Measurements from ENCODE around the gene SLC29A4. TPM values are rescaled to one million over a fixed set of nuclear protein-coding genes. Genes with fewer than 3 reads are reported as not detected.

SLC29A4 gene, protein sequence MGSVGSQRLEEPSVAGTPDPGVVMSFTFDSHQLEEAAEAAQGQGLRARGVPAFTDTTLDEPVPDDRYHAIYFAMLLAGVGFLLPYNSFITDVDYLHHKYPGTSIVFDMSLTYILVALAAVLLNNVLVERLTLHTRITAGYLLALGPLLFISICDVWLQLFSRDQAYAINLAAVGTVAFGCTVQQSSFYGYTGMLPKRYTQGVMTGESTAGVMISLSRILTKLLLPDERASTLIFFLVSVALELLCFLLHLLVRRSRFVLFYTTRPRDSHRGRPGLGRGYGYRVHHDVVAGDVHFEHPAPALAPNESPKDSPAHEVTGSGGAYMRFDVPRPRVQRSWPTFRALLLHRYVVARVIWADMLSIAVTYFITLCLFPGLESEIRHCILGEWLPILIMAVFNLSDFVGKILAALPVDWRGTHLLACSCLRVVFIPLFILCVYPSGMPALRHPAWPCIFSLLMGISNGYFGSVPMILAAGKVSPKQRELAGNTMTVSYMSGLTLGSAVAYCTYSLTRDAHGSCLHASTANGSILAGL
- total RNA-seq (2021; fragmentation: NEBNext Ultra II Directional; extraction: Animal tissue kit (Norgen Biotek cat#: 25700)), result 6.9 and 8.5 TPM in 2 replicates
- 15.1 and 20.2 TPM in 2 replicates for polyA plus RNA-seq (2011; rRNA removed)
- polyA plus RNA-seq (2011; cell fraction: cytosol; rRNA removed), result 9.7 TPM
- 24.3 TPM for polyA plus RNA-seq (2011; cell fraction: nucleus; rRNA removed)
- 6.1 to 13.9 TPM (median 11.1 TPM) in 4 replicates for polyA plus RNA-seq (2012, experiment 1 of 2)
- 7.8 TPM for polyA plus RNA-seq (2012, experiment 2 of 2)
- polyA plus RNA-seq (2013, experiment 1 of 2), result 8.0 TPM
- 8.1 TPM for polyA plus RNA-seq (2013, experiment 2 of 2)
- 13.6 and 20.2 TPM in 2 replicates for polyA minus RNA-seq (2011; rRNA and poly(A)+ RNA removed)
- polyA minus RNA-seq (2011; cell fraction: cytosol; rRNA and poly(A)+ RNA removed), result 5.2 TPM
- 8.6 TPM for polyA minus RNA-seq (2011; cell fraction: nucleus; rRNA and poly(A)+ RNA removed)
- long read RNA-seq, experiment 1, partial matches to known transcripts, result 5 of 7 reads
- long read RNA-seq, experiment 1, other reads (novel, unspliced or antisense), result 1 of 7 reads
- long read RNA-seq, experiment 2, result 0 reads

- Histone ChIP-seq H3K18ac (ENCODE audit: extremely low read depth, low read length) (no peak within 1 kb of the TSS; the same call in 1 of the 2 replicates), H3K36me3 (ENCODE audit: control insufficient read depth in 2 of 4, insufficient read depth in 4 of 4, low read length in 3 of 4) (no peaks in the 10 kb centered on the region; a peak in 1 of 8 replicates), H4K91ac (replicated peaks; ENCODE audit: insufficient read length, low read length) (peak within 1 kb of the TSS; percentile 8), H3K79me1 (ENCODE audit: low read depth, low read length) (no peaks in the 10 kb centered on the region), H3K27ac (ENCODE audit: low read depth, low read length) (no peak within 1 kb of the TSS), H3K4me1 (replicated peaks in 1 of 4; ENCODE audit: control insufficient read depth in 3 of 4, insufficient read depth in 4 of 4, low read length in 3 of 4) (peaks cover 0 to 3% (median 3%) of the 10 kb centered on the region in 4 experiments; a peak in 5 of 7 replicates), H2BK20ac (ENCODE audit: low read length) (0 out of 2 replicates have a peak within 1 kb of the TSS, but pooled peaks have one; percentile 72), H4K20me1 (replicated peaks in 1 of 2; ENCODE audit: control insufficient read depth in 1 of 2, insufficient read depth in 2 of 2, low read length in 2 of 2) (peaks cover 0 to 1% of the 10 kb centered on the region in 2 experiments), H3K4me3 (ENCODE audit: extremely low read depth in 1 of 4, insufficient read depth in 2 of 4, low read depth in 3 of 4, low read length in 4 of 4) (peak within 1 kb of the TSS; percentile 40 to 72 (median 44)), H2BK5ac (ENCODE audit: low read depth, low read length) (no peak within 1 kb of the TSS), H2AFZ (ENCODE audit: low read length) (no peak within 1 kb of the TSS), H3K4ac (replicated peaks; ENCODE audit: insufficient read length, low read depth, low read length) (no peak within 1 kb of the TSS), H3K23ac (ENCODE audit: insufficient read length) (no peak within 1 kb of the TSS), H4K8ac (ENCODE audit: extremely low read depth, insufficient read depth, low read length) (no peak within 1 kb of the TSS), H3K27me3 (replicated peaks in 1 of 4; ENCODE audit: control insufficient read depth in 3 of 4, extremely low read depth in 1 of 4, insufficient read depth in 3 of 4, low read length in 3 of 4) (peaks cover 0 to 16% (median 11%) of the 10 kb centered on the region in 4 experiments; a peak in 6 of 7 replicates), H2AK5ac (ENCODE audit: low read depth, low read length) (no peak within 1 kb of the TSS), H2BK12ac (ENCODE audit: low read depth, low read length) (peak within 1 kb of the TSS; percentile 60; the same call in 1 of the 2 replicates), H3K56ac (replicated peaks; ENCODE audit: insufficient read length, low read depth, low read length) (no peak within 1 kb of the TSS), H3K23me2 (ENCODE audit: low read depth, low read length) (peaks cover 5% of the 10 kb centered on the region; the same call in 1 of the 2 replicates), H3K9me3 (ENCODE audit: insufficient read depth in 2 of 2, low read depth in 1 of 2, low read length in 1 of 2) (no peaks in the 10 kb centered on the region), H2BK15ac (ENCODE audit: low read length) (peak within 1 kb of the TSS; percentile 97; the same call in 1 of the 2 replicates), H4K5ac (ENCODE audit: insufficient read length, low read depth, low read length) (no peak within 1 kb of the TSS), H3K14ac (ENCODE audit: insufficient read length) (no peak within 1 kb of the TSS), H3K9ac (replicated peaks in 1 of 4; ENCODE audit: extremely low read depth in 1 of 4, low read depth in 3 of 4, low read length in 3 of 4) (no peak within 1 kb of the TSS), H3K4me2 (ENCODE audit: insufficient read depth in 1 of 2, low read depth in 2 of 2, low read length in 2 of 2) (peak within 1 kb of the TSS; percentile 36 to 73; a peak in 3 of 4 replicates), H3K79me2 (ENCODE audit: control insufficient read depth in 1 of 2, insufficient read depth in 2 of 2, low read length in 2 of 2) (no peaks in the 10 kb centered on the region), H2BK120ac (replicated peaks; ENCODE audit: low read depth, low read length) (no peak within 1 kb of the TSS)
- FAIRE-seq, result no peak
- WGBS, 2 experiments (ENCODE audit: extremely low coverage in 1 of 2, insufficient coverage in 1 of 2, insufficient read length in 1 of 2, insufficient replicate concordance in 2 of 2, low coverage in 1 of 2, low lambda C conversion rate in 2 of 2, missing lambda C conversion rate in 1 of 2), result no CpG with 5 or more reads among the region's 69 CpGs
- no peak for DNase-seq (ENCODE audit: low read depth in 1 of 2, low spot score in 2 of 2)
- POLR2A ChIA-PET (ENCODE audit: partially characterized antibody), result interaction anchor here (1.1 kb wide), 1 partner anchor 42 kb away, joined by 3 read pairs; no protein-coding TSS in a partner anchor
- CTCF ChIA-PET (ENCODE audit: partially characterized antibody), result interaction anchor here (0.8 kb wide), 1 partner anchor 42 kb away, joined by 3 read pairs; no protein-coding TSS in a partner anchor
- TF ChIP-seq ZNF274 (IDR thresholded peaks at IDR 0.05; ENCODE audit: borderline replicate concordance, extremely low read depth, low read length) (no peak), SUZ12 (IDR thresholded peaks at IDR 0.05; ENCODE audit: low read length) (peak; percentile 7; the same call in 1 of the 2 replicates), KDM1A (IDR thresholded peaks at IDR 0.05; ENCODE audit: borderline replicate concordance, low read length) (peak; percentile 19; the same call in 1 of the 2 replicates), MAFK (IDR thresholded peaks at IDR 0.05; ENCODE audit: low read depth, low read length) (no peak), CTBP2 (IDR thresholded peaks at IDR 0.05; ENCODE audit: borderline replicate concordance, insufficient read depth, insufficient read length, low read length) (no peak)
These were observed at the start of gene SLC29A4 for GRCh38 chr7:5282543-5283316. SLC29A4 (plus strand) TSS chr7:5282943; CDS start chr7:5287817, 4,874 bp downstream.
